OCI-M2 (cell line): Measurements from ENCODE around the gene ARL17A.
"Not testable (repeated sequence)": the region's sequence is repeated elsewhere in the genome, so short reads cannot be mapped to it uniquely, and the experiment has no call there.

Source experiments
- DNase-seq: peaks from one replicate; lab custom pipeline; 2025; ENCODE audit not compliant: unreplicated experiment; lab: John Stamatoyannopoulos, UW

Gene ARL17A

GRCh38 chr17:46579083-46580075 is at the start of gene ARL17A:
Gene ARL17A, minus strand, starts transcription at chr17:46579691. Its CDS starts 3,369 bp downstream, at chr17:46576322.
- DNase-seq, result not testable (repeated sequence)

- DNase-seq, result not testable (repeated sequence)
Measured at GRCh38 chr17:46628753-46629436, 49.4 kb upstream of the ARL17A start.

GRCh38 chr17:46627452-46627851 is 48.0 kb upstream of the ARL17A start:
- DNase-seq, result not testable (repeated sequence)

GRCh38 chr17:46624726-46625125 is 45.2 kb upstream of the ARL17A start:
- DNase-seq, result not testable (repeated sequence)

- not testable (repeated sequence) for DNase-seq
Measured at GRCh38 chr17:46623790-46624189, 44.3 kb upstream of the ARL17A start.

- DNase-seq, result not testable (repeated sequence)
Measured at GRCh38 chr17:46618975-46619374, 39.5 kb upstream of the ARL17A start.

- DNase-seq, result not testable (repeated sequence)
Measured at GRCh38 chr17:46617121-46617520, 37.6 kb upstream of the ARL17A start.

- DNase-seq, result not testable (repeated sequence)
Measured at GRCh38 chr17:46613876-46614275, 34.4 kb upstream of the ARL17A start.

GRCh38 chr17:46611304-46611703 is 31.8 kb upstream of the ARL17A start:
- DNase-seq, result not testable (repeated sequence)

GRCh38 chr17:46603125-46603524 is 23.6 kb upstream of the ARL17A start:
- not testable (repeated sequence) for DNase-seq

- DNase-seq, result not testable (repeated sequence)
Measured at GRCh38 chr17:46600767-46601166, 21.3 kb upstream of the ARL17A start.

GRCh38 chr17:46598344-46598931 is 18.9 kb upstream of the ARL17A start:
- not testable (repeated sequence) for DNase-seq

- DNase-seq, result not testable (repeated sequence)
Measured at GRCh38 chr17:46591332-46591731, 11.8 kb upstream of the ARL17A start.

- DNase-seq, result not testable (repeated sequence)
Measured at GRCh38 chr17:46590157-46591146, 11.0 kb upstream of the ARL17A start, which contains the start of gene NSF. Gene NSF, plus strand, starts transcription at chr17:46590669. Its CDS starts 107 bp downstream, at chr17:46590776.

- DNase-seq, result not testable (repeated sequence)
Measured at GRCh38 chr17:46585444-46585843, 6.0 kb upstream of the ARL17A start.

- not testable (repeated sequence) for DNase-seq
Measured at GRCh38 chr17:46580082-46580481, 591 bp upstream of the ARL17A start.

GRCh38 chr17:46571796-46572195 is 7.7 kb downstream of the ARL17A start:
- DNase-seq, result not testable (repeated sequence)

- DNase-seq, result not testable (repeated sequence)
Measured at GRCh38 chr17:46566980-46567379, 12.5 kb downstream of the ARL17A start.

- DNase-seq, result not testable (repeated sequence)
Measured at GRCh38 chr17:46566284-46566683, 13.2 kb downstream of the ARL17A start.

GRCh38 chr17:46560048-46560447 is 19.4 kb downstream of the ARL17A start:
- not testable (repeated sequence) for DNase-seq
